ENCODE results near the gene TNFRSF1B. TPM values are rescaled to one million over a fixed set of nuclear protein-coding genes. Genes with fewer than 3 reads are reported as not detected.

The TNFRSF1B gene
- polyA plus RNA-seq, 3 donors, result 4.8 to 9.3 (median 6.9) TPM

GRCh38 chr1:12230549-12231275 lies 63.9 kb downstream of the TNFRSF1B start:
- DNase-seq (ENCODE audit: extremely low read depth in 1 of 11, low read depth in 9 of 11, low spot score in 4 of 11), result no peak

GRCh38 chr1:12231276-12231595 lies 64.4 kb downstream of the TNFRSF1B start:
- DNase-seq (ENCODE audit: extremely low read depth in 1 of 11, low read depth in 9 of 11, low spot score in 4 of 11), result no peak

- DNase-seq (ENCODE audit: extremely low read depth in 1 of 11, low read depth in 9 of 11, low spot score in 4 of 11), result no peak
Measured at GRCh38 chr1:12232221-12232620, 65.4 kb downstream of the TNFRSF1B start.

- DNase-seq (ENCODE audit: extremely low read depth in 1 of 11, low read depth in 9 of 11, low spot score in 4 of 11), result no peak
Measured at GRCh38 chr1:12244078-12244477, 77.3 kb downstream of the TNFRSF1B start.

GRCh38 chr1:12244585-12244984 lies 77.8 kb downstream of the TNFRSF1B start:
- DNase-seq (ENCODE audit: extremely low read depth in 1 of 11, low read depth in 9 of 11, low spot score in 4 of 11), result no peak

- DNase-seq (ENCODE audit: extremely low read depth in 1 of 11, low read depth in 9 of 11, low spot score in 4 of 11), result no peak
Measured at GRCh38 chr1:12245116-12245515, 78.3 kb downstream of the TNFRSF1B start.

GRCh38 chr1:12245733-12246132 lies 78.9 kb downstream of the TNFRSF1B start:
- no peak for DNase-seq (ENCODE audit: extremely low read depth in 1 of 11, low read depth in 9 of 11, low spot score in 4 of 11)

GRCh38 chr1:12246584-12246983 lies 79.8 kb downstream of the TNFRSF1B start:
- DNase-seq (ENCODE audit: extremely low read depth in 1 of 11, low read depth in 9 of 11, low spot score in 4 of 11), result no peak

GRCh38 chr1:12249181-12249580 lies 82.4 kb downstream of the TNFRSF1B start:
- no peak for DNase-seq (ENCODE audit: extremely low read depth in 1 of 11, low read depth in 9 of 11, low spot score in 4 of 11)

- no peak for DNase-seq (ENCODE audit: extremely low read depth in 1 of 11, low read depth in 9 of 11, low spot score in 4 of 11)
Measured at GRCh38 chr1:12249748-12250147, 83.0 kb downstream of the TNFRSF1B start.

- DNase-seq (ENCODE audit: extremely low read depth in 1 of 11, low read depth in 9 of 11, low spot score in 4 of 11), result no peak
Measured at GRCh38 chr1:12251442-12251841, 84.7 kb downstream of the TNFRSF1B start.

GRCh38 chr1:12255913-12256312 lies 89.1 kb downstream of the TNFRSF1B start:
- no peak for DNase-seq (ENCODE audit: extremely low read depth in 1 of 11, low read depth in 9 of 11, low spot score in 4 of 11)

GRCh38 chr1:12258272-12258671 lies 91.5 kb downstream of the TNFRSF1B start:
- no peak for DNase-seq (ENCODE audit: extremely low read depth in 1 of 11, low read depth in 9 of 11, low spot score in 4 of 11)

Other genes with a start within 250 kb of the TNFRSF1B start
- 10 to 100 TPM; 36.7 to 47.8 (median 47.4) TPM for gene KIAA2013, start 240.6 kb upstream of the TNFRSF1B start, polyA plus RNA-seq (ENCODE audit: insufficient read length in 3 of 3)
- gene PLOD1, start 232.3 kb upstream of the TNFRSF1B start, polyA plus RNA-seq (ENCODE audit: insufficient read length in 3 of 3), result 100 to 1,000 TPM in 1 of 3 donors, 10 to 100 TPM in 2; 92.9 to 115 (median 94.0) TPM
- 10 to 100 TPM; 60.7 to 67.0 (median 64.7) TPM for gene MFN2, start 186.5 kb upstream of the TNFRSF1B start, polyA plus RNA-seq (ENCODE audit: insufficient read length in 3 of 3)
- gene MIIP, start 147.5 kb upstream of the TNFRSF1B start, polyA plus RNA-seq (ENCODE audit: insufficient read length in 3 of 3), result 10 to 100 TPM; 20.6 to 31.8 (median 29.8) TPM
- gene TNFRSF8, start 103.7 kb upstream of the TNFRSF1B start, polyA plus RNA-seq (ENCODE audit: insufficient read length in 3 of 3), result under 1 TPM; 0.32 to 0.55 (median 0.44) TPM
- gene VPS13D, start 63.0 kb downstream of the TNFRSF1B start, polyA plus RNA-seq (ENCODE audit: insufficient read length in 3 of 3), result 10 to 100 TPM; 27.6 to 31.7 (median 27.7) TPM